Lung (tissue), 12 donors: Measurements from ENCODE around the gene PCGF3. TPM values are rescaled to one million over a fixed set of nuclear protein-coding genes. Genes with fewer than 3 reads are reported as not detected.

Experiments
- ATAC-seq: fragments of 200-7000 bp; cut with Tn5 transposase; one replicate; pipeline ENCODE4 v1.9.1; 2020; ENCODE audit warnings: moderate number of reproducible peaks; ENCODE audit not compliant: insufficient read depth, low FRiP score
- DNase-seq, 3 donors: peaks; one replicate each; pipeline ENCODE4 v3.0.0-alpha.2; 2013 to 2017
- H3K27ac ChIP-seq, 2 donors: one replicate each; pipeline ENCODE4 v1.5.1; 2013; ENCODE audit warnings: mild to moderate bottlenecking in 2 of 2, moderate library complexity in 2 of 2, control low read depth in 1 of 2, inconsistent platforms in 1 of 2, low read depth in 1 of 2, low read length in 1 of 2
- H3K27me3 ChIP-seq, 3 donors: one replicate each; pipeline ENCODE4 v1.5.1; 2013; ENCODE audit warnings: low read length in 2 of 3; ENCODE audit not compliant: control insufficient read depth in 3 of 3, insufficient read depth in 3 of 3
- H3K36me3 ChIP-seq, 4 donors: one replicate each; pipeline ENCODE4 v1.5.1; 2013; ENCODE audit warnings: low read length in 4 of 4, mild to moderate bottlenecking in 1 of 4, moderate library complexity in 1 of 4; ENCODE audit not compliant: control insufficient read depth in 4 of 4, insufficient read depth in 4 of 4
- H3K4me1 ChIP-seq, 5 donors: one replicate each; pipeline ENCODE4 v1.5.1; 2013; ENCODE audit warnings: low read length in 5 of 5, mild to moderate bottlenecking in 2 of 5, moderate library complexity in 1 of 5; ENCODE audit not compliant: control insufficient read depth in 5 of 5, insufficient read depth in 5 of 5
- H3K4me3 ChIP-seq: one replicate; pipeline ENCODE4 v1.5.1; 2013; ENCODE audit warnings: mild to moderate bottlenecking, control low read depth, moderate library complexity
- H3K9ac ChIP-seq, 2 donors: one replicate each; pipeline ENCODE4 v1.5.1; 2013; ENCODE audit warnings: low read length in 2 of 2, control low read depth in 1 of 2; ENCODE audit not compliant: insufficient read depth in 1 of 2
- H3K9me3 ChIP-seq, 4 donors: one replicate each; pipeline ENCODE4 v1.5.1; 2013; ENCODE audit warnings: low read length in 3 of 4, mild to moderate bottlenecking in 1 of 4, moderate library complexity in 1 of 4; ENCODE audit not compliant: control insufficient read depth in 4 of 4, insufficient read depth in 3 of 4
- CTCF ChIP-seq: IDR thresholded peaks from 2 replicates; pipeline ENCODE4 v1.5.1; 2012; ENCODE audit warnings: mild to moderate bottlenecking; ENCODE audit errors: control extremely low read depth, extremely low read depth
- WGBS, 2 donors: extraction: QIAGEN DNeasy Blood & Tissue Kit; methylation state at CpG; one replicate each; pipeline ENCODE4 v1.1.7; 2013; 5-methylcytosine and 5-hydroxymethylcytosine counted together
- polyA plus RNA-seq, 2 donors: library from polyadenylated mRNA; stranded (reverse); fragments of 200-250 nt; gene quantifications; one replicate each; pipeline ENCODE4 v1.2.1, GENCODE V29; 2013
- total RNA-seq, 2 donors: library from RNA; depleted of rRNA in 1 of 2; stranded (reverse); fragments of >200 nt in 1 of 2; gene quantifications; one replicate each; pipeline ENCODE4 v1.2.1, GENCODE V29; 2014 to 2021
- donor health status: control.
- donor health status: control.
- donor health status: Bipolar disorder and iron deficiency.
- donor health status: healthy.
- donor health status: DM: yes; HTN: yes; CAD: no.

Gene PCGF3
- total and polyA plus RNA-seq, 4 donors, result 29.3 to 66.8 (median 43.3) TPM

- DNase-seq (peak; percentile 66 to 77 (median 74)), ATAC-seq (peak; percentile 37)
- TF ChIP-seq CTCF, result no peak
- WGBS, 2 donors, result 3 to 30% methylated on average over 30 to 62 of the region's 62 CpGs
- no peaks in the 10 kb centered on the region for H3K27me3 ChIP-seq
- peak overlapping the region; percentile 22 for H3K4me3 ChIP-seq
- no peaks in the 10 kb centered on the region for H3K9me3 ChIP-seq
- H3K9ac ChIP-seq, result no peak overlapping the region
- H3K27ac ChIP-seq, result no peak overlapping the region
- H3K36me3 ChIP-seq, result peaks cover 0 to 3% (median 0%) of the 10 kb centered on the region in 4 donors
- peaks cover 0 to 16% (median 11%) of the 10 kb centered on the region in 5 donors for H3K4me1 ChIP-seq
Measured at GRCh38 chr4:680928-681645, 24.5 kb upstream of the PCGF3 start.

GRCh38 chr4:681736-682451, 23.7 kb upstream of the PCGF3 start:
- H3K36me3 ChIP-seq, result peaks cover 0 to 5% (median 0%) of the 10 kb centered on the region in 4 donors
- H3K27ac ChIP-seq, result no peak overlapping the region
- 77 to 94% methylated on average over 44 to 58 of the region's 58 CpGs for WGBS, 2 donors
- TF ChIP-seq CTCF, result no peak
- no peak for ATAC-seq
- no peaks in the 10 kb centered on the region for H3K9me3 ChIP-seq
- no peak for DNase-seq
- H3K4me3 ChIP-seq, result no peak overlapping the region
- no peak overlapping the region for H3K9ac ChIP-seq
- peaks cover 0 to 18% (median 11%) of the 10 kb centered on the region in 5 donors for H3K4me1 ChIP-seq
- H3K27me3 ChIP-seq, result no peaks in the 10 kb centered on the region

- no peak for DNase-seq
Measured at GRCh38 chr4:682490-683172, 23.0 kb upstream of the PCGF3 start.

More at GRCh38 chr4:682490-683172, 23.0 kb upstream of the PCGF3 start:
- Histone ChIP-seq H3K36me3 (peaks cover 0 to 5% (median 0%) of the 10 kb centered on the region in 4 donors), H3K4me1 (peaks cover 0 to 23% (median 11%) of the 10 kb centered on the region in 5 donors), H3K4me3 (no peak overlapping the region), H3K9me3 (no peaks in the 10 kb centered on the region), H3K27me3 (no peaks in the 10 kb centered on the region), H3K9ac (no peak overlapping the region), H3K27ac (no peak overlapping the region)
- 92 to 95% methylated on average over 23 of the region's 23 CpGs for WGBS, 2 donors
- no peak for TF ChIP-seq CTCF
- ATAC-seq, result no peak
